ENCODE results near the gene SPHK2. TPM values are rescaled to one million over a fixed set of nuclear protein-coding genes. Genes with fewer than 3 reads are reported as not detected.
A peak's percentile ranks its signal among the peaks of the same experiment; 100 is the strongest.

The SPHK2 gene
- total and polyA plus RNA-seq, 12 donors, result 4.3 to 29.9 (median 16.8) TPM

DNA sequence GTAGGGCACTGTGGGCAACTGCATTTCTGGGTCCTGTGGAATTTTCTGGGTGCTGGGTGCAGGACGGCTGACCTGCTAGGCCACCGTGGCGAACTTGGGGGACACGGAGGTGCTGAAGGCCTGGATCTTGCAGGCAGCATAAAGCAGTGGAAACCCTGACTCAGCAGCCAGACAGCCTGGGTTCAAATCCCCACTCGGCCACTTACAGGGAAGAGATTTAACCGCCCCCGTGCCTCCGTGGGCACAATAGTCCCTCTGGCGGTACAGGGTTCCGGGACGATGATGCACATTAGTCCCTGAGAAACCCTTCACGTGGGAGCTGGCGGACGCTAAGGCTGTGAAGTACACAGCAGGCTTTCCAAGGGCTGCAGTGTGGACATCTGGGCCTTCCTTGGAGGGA, 7.4 kb upstream of the SPHK2 start:
- Histone ChIP-seq H3K27me3 (no peaks in the 10 kb centered on the region), H3K27ac (no peak overlapping the region), H3K36me3 (replicated peaks in 1 of 2) (peaks cover 0 to 22% of the 10 kb centered on the region in 2 donors), H3K4me1 (replicated peaks in 1 of 2) (peaks cover 0 to 7% of the 10 kb centered on the region in 2 donors), H3K4me3 (no peak overlapping the region), H3K9me3 (replicated peaks in 1 of 3) (no peaks in the 10 kb centered on the region)
- intact Hi-C loops (cut with DNase I), result no loop called here
- WGBS, 4 donors, result 90 to 92% (median 91%) methylated on average over 13 to 14 of the region's 14 CpGs
- no peak for TF ChIP-seq POLR2A (IDR thresholded peaks at IDR 0.05)
- TF ChIP-seq, protein P1, sequence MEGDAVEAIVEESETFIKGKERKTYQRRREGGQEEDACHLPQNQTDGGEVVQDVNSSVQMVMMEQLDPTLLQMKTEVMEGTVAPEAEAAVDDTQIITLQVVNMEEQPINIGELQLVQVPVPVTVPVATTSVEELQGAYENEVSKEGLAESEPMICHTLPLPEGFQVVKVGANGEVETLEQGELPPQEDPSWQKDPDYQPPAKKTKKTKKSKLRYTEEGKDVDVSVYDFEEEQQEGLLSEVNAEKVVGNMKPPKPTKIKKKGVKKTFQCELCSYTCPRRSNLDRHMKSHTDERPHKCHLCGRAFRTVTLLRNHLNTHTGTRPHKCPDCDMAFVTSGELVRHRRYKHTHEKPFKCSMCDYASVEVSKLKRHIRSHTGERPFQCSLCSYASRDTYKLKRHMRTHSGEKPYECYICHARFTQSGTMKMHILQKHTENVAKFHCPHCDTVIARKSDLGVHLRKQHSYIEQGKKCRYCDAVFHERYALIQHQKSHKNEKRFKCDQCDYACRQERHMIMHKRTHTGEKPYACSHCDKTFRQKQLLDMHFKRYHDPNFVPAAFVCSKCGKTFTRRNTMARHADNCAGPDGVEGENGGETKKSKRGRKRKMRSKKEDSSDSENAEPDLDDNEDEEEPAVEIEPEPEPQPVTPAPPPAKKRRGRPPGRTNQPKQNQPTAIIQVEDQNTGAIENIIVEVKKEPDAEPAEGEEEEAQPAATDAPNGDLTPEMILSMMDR (IDR thresholded peaks at IDR 0.05), result no peak
- no peak for DNase-seq

DNA sequence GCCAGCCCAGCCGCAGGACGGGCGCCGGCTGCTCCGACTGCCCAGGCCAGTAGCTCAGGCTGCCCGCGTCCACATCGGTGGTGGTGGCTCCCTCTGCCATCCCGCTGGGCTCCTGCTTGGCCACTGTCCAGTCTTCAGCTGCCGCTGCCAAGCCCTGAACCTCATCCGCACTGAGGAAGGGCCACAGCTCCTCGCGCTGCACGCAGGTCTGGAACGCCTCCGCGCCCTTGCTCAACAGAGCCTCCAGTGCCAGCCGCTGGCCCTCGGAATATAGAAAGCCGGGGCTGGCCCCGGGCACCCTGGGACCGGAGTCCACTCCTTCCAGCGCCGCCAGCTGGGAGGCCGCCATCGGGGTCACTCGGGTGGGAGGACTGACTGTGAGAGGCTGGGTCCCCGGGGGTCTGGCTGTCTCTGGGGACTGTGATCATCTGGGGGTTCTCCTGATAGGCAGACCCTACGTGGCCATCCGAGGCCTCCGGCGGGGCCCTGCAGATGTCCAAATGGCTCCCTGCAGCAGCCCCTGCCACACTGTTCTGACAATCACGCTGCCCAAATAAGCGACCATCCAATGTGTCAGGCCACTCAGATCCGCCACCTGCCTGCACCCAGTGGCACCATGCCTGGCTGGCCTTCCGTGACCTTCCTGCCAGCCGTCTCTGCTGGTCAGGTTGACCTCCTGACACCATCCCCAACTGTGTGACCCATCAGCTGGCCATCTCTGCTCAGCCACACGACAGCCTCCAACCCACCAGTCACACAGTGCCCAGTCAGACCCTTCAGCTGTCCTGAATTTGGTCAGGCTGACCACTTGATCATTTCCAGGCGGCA, 6.1 kb upstream of the SPHK2 start:
- intact Hi-C loops (cut with DNase I), result no loop called here
- TF ChIP-seq, protein P1 (IDR thresholded peaks at IDR 0.05), result no peak
- TF ChIP-seq POLR2A (IDR thresholded peaks at IDR 0.05), result no peak
- DNase-seq, result peak in 4 of 7 donors; percentile 63 to 80 (median 70)
- Histone ChIP-seq H3K36me3 (replicated peaks in 1 of 2) (peaks cover 0 to 30% of the 10 kb centered on the region in 2 donors), H3K4me1 (replicated peaks in 1 of 2) (peaks cover 10 to 21% of the 10 kb centered on the region in 2 donors), H3K27ac (no peak overlapping the region), H3K4me3 (no peak overlapping the region), H3K27me3 (no peaks in the 10 kb centered on the region), H3K9me3 (replicated peaks in 1 of 3) (no peaks in the 10 kb centered on the region)
- 70 to 81% (median 75%) methylated on average over 15 to 39 of the region's 39 CpGs for WGBS, 4 donors

DNA sequence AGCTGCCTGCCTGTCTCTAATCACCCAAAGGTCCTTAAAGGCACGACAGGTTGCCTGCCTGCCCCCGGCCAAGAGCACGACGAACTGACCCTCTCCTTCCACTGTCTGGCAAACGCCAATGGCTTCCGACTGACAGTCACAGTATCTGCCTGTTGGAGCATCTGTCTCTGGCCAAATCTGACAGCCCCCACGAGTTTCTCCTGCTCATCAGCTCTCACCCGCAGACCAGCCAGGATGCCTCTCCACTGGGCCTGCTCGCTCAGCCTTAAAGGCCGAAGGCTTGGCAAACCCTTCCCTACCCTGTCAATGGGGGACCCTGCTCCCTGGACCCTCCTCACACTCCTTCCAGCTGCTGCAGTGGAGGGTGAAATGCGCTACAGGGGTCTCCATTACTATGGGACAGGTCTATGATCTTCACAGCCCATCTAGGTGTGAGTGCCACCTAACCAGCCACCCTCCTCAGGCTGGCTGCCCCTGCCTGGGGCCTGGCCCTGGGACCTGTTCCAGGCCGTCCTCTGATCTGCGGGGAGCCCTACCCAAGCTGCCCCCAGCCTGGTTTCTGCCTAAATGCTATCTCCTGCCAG, 5.4 kb upstream of the SPHK2 start:
- Histone ChIP-seq H3K4me3 (no peak overlapping the region), H3K36me3 (replicated peaks in 1 of 2) (peaks cover 0 to 30% of the 10 kb centered on the region in 2 donors), H3K9me3 (replicated peaks in 1 of 3) (no peaks in the 10 kb centered on the region), H3K4me1 (replicated peaks in 1 of 2) (peaks cover 11 to 23% of the 10 kb centered on the region in 2 donors), H3K27me3 (no peaks in the 10 kb centered on the region), H3K27ac (peak overlapping the region in 1 of 5 donors; percentile 13)
- TF ChIP-seq POLR2A (IDR thresholded peaks at IDR 0.05), result no peak
- TF ChIP-seq, protein P1 (IDR thresholded peaks at IDR 0.05), result no peak
- peak in 1 of 7 donors; percentile 30 for DNase-seq
- WGBS, 4 donors, result 64 to 78% (median 65%) methylated on average over 8 to 13 of the region's 13 CpGs
- intact Hi-C loops (cut with DNase I), result no loop called here

DNA sequence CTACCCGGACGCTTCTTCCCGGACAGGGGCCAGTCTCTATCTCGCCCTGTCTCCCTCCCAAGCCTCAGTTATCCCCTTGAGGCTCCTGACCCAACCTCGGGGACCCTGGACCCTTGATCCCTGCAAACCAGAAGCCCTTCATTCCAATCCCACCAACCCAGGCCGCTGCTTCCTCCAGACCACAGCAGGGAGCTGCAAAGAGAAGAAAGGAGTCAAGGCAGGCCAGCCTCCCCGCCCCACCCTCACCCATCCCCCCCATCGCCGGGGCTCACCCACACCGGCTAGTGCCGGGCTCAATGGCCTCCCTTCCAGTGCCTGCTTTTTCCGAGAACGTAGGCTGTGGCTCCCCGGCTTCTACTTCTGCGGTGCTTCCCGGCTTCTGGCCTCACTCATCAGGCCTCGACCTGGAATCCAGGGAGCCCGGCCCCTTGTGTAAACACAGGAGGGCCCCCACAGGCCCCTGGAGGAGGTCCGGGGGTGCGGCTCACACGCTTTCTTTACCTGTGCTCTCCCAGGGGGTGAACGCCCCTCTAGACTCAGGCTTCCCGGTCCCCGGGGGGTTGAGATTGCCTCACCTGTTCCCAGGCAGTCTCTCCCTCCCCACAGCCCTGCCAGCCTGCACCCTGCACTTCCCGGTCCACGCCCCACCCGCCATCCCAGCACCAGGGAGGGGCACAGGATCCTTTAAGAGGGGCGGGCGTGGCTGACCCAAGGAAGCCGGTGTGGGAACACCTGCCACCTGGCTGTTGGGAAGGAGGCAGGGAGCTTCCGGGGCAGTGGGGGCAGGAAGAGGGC, 4.7 kb upstream of the SPHK2 start, which contains the start of gene FAM83E:
Gene FAM83E, minus strand, starts transcription at position 641 of the 795 bp plus-strand sequence. CDS start 1,704 bp downstream, outside the sequence.
- peaks cover 0 to 30% of the 10 kb centered on the region in 2 donors for H3K36me3 ChIP-seq (replicated peaks in 1 of 2)
- WGBS, 4 donors, result 25 to 52% (median 44%) methylated on average over 10 to 31 of the region's 31 CpGs
- intact Hi-C loops (cut with DNase I), result no loop called here
- peak within 1 kb of the TSS in 1 of 5 donors; percentile 13 for H3K27ac ChIP-seq
- no peak within 1 kb of the TSS for H3K4me3 ChIP-seq
- H3K4me1 ChIP-seq (replicated peaks in 1 of 2), result peaks cover 13 to 24% of the 10 kb centered on the region in 2 donors
- no peaks in the 10 kb centered on the region for H3K27me3 ChIP-seq
- H3K9me3 ChIP-seq (replicated peaks in 1 of 3), result no peaks in the 10 kb centered on the region
- TF ChIP-seq, protein P1 (IDR thresholded peaks at IDR 0.05), result no peak
- TF ChIP-seq POLR2A (IDR thresholded peaks at IDR 0.05), result no peak
- DNase-seq, result peak in 3 of 7 donors; percentile 27 to 42 (median 41)

Data from adrenal gland (tissue), 12 donors.